Left ventricle myocardium inferior (tissue), 1 donor: ENCODE results near the gene GOLGA5. TPM values are rescaled to one million over a fixed set of nuclear protein-coding genes. Genes with fewer than 3 reads are reported as not detected.

Experiments used
- DNase-seq: peaks from one replicate; pipeline ENCODE4 v3.0.0-alpha.2; 2020
- H3K27ac ChIP-seq: fragments of 200-600 bp; replicated peaks from 2 replicates; pipeline ENCODE4 v1.8.0; 2021
- H3K27me3 ChIP-seq: fragments of 200-600 bp; 2 replicates; pipeline ENCODE4 v1.8.0; 2021; ENCODE audit warnings: low read depth
- H3K36me3 ChIP-seq: fragments of 200-600 bp; 2 replicates; pipeline ENCODE4 v1.8.0; 2021
- H3K4me1 ChIP-seq: fragments of 200-600 bp; 2 replicates; pipeline ENCODE4 v1.8.0; 2021
- H3K4me3 ChIP-seq: fragments of 200-600 bp; 2 replicates; pipeline ENCODE4 v1.8.0; 2021; ENCODE audit warnings: mild to moderate bottlenecking, moderate library complexity
- H3K9me3 ChIP-seq: fragments of 200-600 bp; replicated peaks from 2 replicates; pipeline ENCODE4 v1.8.0; 2021
- intact Hi-C: fragments of 100-400 bp; cut with micrococcal nuclease; formaldehyde crosslinking; loops from one replicate; pipeline ENCODE4 v1.11.0; 2022
- total RNA-seq: library from RNA; stranded (reverse); fragmentation: NEBNext Ultra II Directional; extraction: Animal tissue kit (Norgen Biotek cat#: 25700); gene quantifications from one replicate; pipeline ENCODE4 v1.2.1, GENCODE V29; 2021
- TF ChIP-seq, protein P1 (sequence below): fragments of 200-600 bp; IDR thresholded peaks from 2 replicates; pipeline ENCODE4 v1.8.0; 2021; ENCODE audit warnings: antibody characterized with exemption, mild to moderate bottlenecking, borderline replicate concordance
- donor health status: DM: no; HTN: yes; CAD: no; lungs with severe emphysema.

The GOLGA5 gene
- total RNA-seq, 1 donor from 2014 or later: 20.3 TPM

DNA sequence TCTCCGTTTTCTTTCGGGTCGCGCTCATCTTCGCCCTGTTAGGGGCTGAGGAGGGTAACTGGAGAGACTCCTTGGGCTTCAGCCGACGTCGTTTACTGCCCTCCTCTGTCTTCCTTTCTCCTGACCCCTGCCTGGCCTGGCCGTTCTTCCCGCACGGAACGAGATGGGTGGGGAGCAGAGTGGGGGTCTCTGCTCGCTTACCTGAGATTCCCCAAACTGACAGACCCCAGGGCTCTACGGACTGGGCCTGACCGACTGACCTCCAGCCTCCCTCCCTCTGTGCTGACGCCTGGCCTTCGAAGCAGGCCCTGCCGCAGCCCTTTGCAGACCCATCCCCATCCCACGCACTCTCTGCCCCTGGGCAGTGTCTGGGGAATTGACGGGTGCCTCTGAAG, 439 bp downstream of the GOLGA5 start:
- intact Hi-C loops: no loop called here

DNA sequence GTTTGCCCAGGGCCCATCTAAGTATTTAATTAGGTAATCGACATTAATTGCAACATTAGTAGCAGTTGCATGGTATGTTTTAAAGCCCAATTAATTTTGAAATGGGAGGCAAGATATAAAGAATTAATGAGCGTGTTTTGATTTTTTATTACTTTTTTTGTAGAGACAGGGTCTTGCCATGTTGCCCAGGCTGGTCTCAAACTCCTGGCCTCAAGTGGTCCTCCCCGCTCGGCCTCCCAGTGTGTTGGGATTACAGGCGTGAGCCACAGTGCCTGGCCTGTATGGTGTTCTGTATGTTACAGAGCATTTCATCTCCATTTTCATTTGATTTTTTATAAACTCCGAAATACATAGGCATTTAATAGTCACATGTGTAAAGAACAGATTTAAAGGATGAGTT, 856 bp downstream of the GOLGA5 start:
- intact Hi-C loops: no loop called here

More for the DNA sequence above, 439 bp downstream of the GOLGA5 start:
- peaks cover 34% of the 10 kb centered on the region for H3K4me1 ChIP-seq
- H3K4me3 ChIP-seq: peak overlapping the region; percentile 84
- H3K9me3 ChIP-seq: peaks cover 10% of the 10 kb centered on the region
- peaks cover 19% of the 10 kb centered on the region for H3K36me3 ChIP-seq
- DNase-seq: peak; percentile 31
- TF ChIP-seq, protein P1, sequence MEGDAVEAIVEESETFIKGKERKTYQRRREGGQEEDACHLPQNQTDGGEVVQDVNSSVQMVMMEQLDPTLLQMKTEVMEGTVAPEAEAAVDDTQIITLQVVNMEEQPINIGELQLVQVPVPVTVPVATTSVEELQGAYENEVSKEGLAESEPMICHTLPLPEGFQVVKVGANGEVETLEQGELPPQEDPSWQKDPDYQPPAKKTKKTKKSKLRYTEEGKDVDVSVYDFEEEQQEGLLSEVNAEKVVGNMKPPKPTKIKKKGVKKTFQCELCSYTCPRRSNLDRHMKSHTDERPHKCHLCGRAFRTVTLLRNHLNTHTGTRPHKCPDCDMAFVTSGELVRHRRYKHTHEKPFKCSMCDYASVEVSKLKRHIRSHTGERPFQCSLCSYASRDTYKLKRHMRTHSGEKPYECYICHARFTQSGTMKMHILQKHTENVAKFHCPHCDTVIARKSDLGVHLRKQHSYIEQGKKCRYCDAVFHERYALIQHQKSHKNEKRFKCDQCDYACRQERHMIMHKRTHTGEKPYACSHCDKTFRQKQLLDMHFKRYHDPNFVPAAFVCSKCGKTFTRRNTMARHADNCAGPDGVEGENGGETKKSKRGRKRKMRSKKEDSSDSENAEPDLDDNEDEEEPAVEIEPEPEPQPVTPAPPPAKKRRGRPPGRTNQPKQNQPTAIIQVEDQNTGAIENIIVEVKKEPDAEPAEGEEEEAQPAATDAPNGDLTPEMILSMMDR: no peak
- no peaks in the 10 kb centered on the region for H3K27me3 ChIP-seq
- peak overlapping the region; percentile 83 for H3K27ac ChIP-seq

DNA sequence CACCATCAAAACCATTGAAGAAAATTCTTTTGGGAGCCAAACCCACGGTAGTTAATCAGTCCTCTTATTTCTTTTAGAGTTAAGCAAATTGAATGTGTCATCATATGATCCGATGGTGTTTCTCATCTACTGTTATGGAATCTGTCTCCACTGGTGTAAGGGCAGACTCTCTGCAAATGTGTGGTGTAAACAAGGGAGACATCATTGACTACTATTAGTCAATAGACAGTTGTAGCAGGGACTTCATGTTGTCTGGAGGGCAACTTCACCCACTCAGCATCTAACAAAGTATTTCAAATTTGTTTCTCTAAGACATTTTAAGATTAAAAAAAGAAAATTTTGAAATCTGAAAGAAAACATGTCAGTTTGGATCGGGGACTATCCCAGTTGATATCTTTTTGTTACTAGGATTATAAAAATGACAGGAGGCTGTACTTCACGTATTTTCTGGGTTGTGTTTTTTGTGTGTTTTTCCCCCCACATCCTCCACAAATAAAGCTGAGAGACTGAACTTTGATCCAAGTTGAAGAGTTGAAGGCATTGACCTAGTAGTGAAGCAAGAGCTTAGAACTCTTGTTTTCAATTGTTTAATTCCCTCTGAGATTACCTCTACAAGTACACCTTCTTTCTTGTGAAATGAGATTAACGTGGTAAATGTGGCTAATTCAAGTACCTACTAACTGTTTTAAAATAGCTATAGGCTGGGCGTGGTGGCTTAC, 4.0 kb downstream of the GOLGA5 start:
- Histone ChIP-seq H3K36me3 (peaks cover 32% of the 10 kb centered on the region), H3K4me1 (peaks cover 63% of the 10 kb centered on the region), H3K4me3 (no peak overlapping the region), H3K27ac (no peak overlapping the region), H3K9me3 (no peaks in the 10 kb centered on the region), H3K27me3 (no peaks in the 10 kb centered on the region)
- TF ChIP-seq, protein P1: no peak
- intact Hi-C loops: no loop called here
- no peak for DNase-seq

More for the DNA sequence above, 856 bp downstream of the GOLGA5 start:
- Histone ChIP-seq H3K4me3 (peak overlapping the region; percentile 84), H3K27me3 (no peaks in the 10 kb centered on the region), H3K4me1 (peaks cover 38% of the 10 kb centered on the region), H3K9me3 (peaks cover 6% of the 10 kb centered on the region), H3K27ac (peak overlapping the region; percentile 83), H3K36me3 (peaks cover 23% of the 10 kb centered on the region)
- TF ChIP-seq, protein P1: no peak
- no peak for DNase-seq

DNA sequence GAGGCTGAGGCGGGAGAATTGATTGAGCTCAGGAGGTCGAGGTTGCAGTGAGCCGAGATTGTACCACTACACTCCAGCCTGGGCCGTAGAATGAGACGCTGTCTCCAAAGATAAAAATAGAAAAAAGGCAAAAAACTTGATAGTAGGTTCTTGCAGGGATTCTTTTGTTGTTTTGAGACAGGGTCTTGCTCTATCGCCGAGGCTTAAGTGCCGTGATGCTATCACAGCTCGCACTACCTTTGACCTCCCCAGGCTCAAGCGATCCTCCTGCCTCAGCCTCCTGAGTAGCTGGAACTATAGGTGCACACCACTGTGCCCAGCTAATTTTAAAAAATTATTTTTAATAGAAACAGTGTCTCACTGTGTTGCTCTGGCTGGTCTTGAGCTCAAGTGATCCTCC, 4.7 kb downstream of the GOLGA5 start:
- TF ChIP-seq, protein P1: no peak
- intact Hi-C loops: no loop called here
- peaks cover 39% of the 10 kb centered on the region for H3K36me3 ChIP-seq

DNA sequence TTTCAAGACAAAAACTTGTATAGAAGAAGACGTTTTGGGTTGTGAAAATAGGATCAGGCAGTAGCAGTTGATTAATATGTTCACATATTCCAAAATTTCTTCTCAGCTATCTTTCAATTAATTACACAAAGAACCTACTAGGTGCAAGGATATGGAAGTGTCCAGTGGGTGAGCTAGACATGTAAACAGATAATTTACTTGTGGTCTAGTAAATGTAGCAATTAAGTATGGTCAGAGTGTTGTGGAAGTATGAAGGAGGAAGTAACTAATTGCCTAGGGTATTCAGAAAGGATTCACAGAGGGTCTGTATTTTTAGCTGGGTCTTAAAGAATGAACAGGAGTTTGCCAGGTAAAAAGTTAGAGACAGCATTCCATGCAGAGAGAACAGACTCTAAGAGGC, 5.9 kb downstream of the GOLGA5 start:
- peaks cover 40% of the 10 kb centered on the region for H3K36me3 ChIP-seq

More for the DNA sequence above, 4.7 kb downstream of the GOLGA5 start:
- H3K27me3 ChIP-seq: no peaks in the 10 kb centered on the region
- peaks cover 64% of the 10 kb centered on the region for H3K4me1 ChIP-seq
- H3K4me3 ChIP-seq: no peak overlapping the region
- no peaks in the 10 kb centered on the region for H3K9me3 ChIP-seq
- no peak overlapping the region for H3K27ac ChIP-seq
- no peak for DNase-seq

More for the DNA sequence above, 5.9 kb downstream of the GOLGA5 start:
- H3K27ac ChIP-seq: no peak overlapping the region
- no peaks in the 10 kb centered on the region for H3K9me3 ChIP-seq
- H3K4me1 ChIP-seq: peaks cover 56% of the 10 kb centered on the region
- no peak overlapping the region for H3K4me3 ChIP-seq
- DNase-seq: no peak
- H3K27me3 ChIP-seq: no peaks in the 10 kb centered on the region
- intact Hi-C loops: no loop called here
- TF ChIP-seq, protein P1: no peak
